Measurements from ENCODE around the gene XIRP1.
A peak's percentile ranks its signal among the peaks of the same experiment; 100 is the strongest.

XIRP1 gene

GRCh38 chr3:39190281-39191025 lies 1.9 kb downstream of the XIRP1 start:
- Histone ChIP-seq H3K9ac (ENCODE audit: low read depth, low read length) (no peak overlapping the region), H4K20me1 (ENCODE audit: insufficient read depth, low read length) (0 out of 2 replicates have a peak, but pooled peaks cover 2% of the 10 kb centered on the region), H3K36me3 (ENCODE audit: insufficient read depth, low read length) (no peaks in the 10 kb centered on the region), H3K4me1 (ENCODE audit: insufficient read depth, low read length) (no peaks in the 10 kb centered on the region), H3K4me2 (ENCODE audit: insufficient read depth, low read length) (no peak overlapping the region), H3K79me2 (ENCODE audit: insufficient read depth, low read length) (no peaks in the 10 kb centered on the region), H2AFZ (ENCODE audit: low read depth, low read length) (no peak overlapping the region), H3K9me3 (ENCODE audit: insufficient read depth, low read length, severe bottlenecking) (no peaks in the 10 kb centered on the region), H3K4me3 (ENCODE audit: low read depth in 1 of 2, low read length in 2 of 2) (no peak overlapping the region), H3K27ac (ENCODE audit: low read length) (no peak overlapping the region), H3K27me3 (ENCODE audit: insufficient read depth, low read length, poor library complexity) (no peaks in the 10 kb centered on the region)
- TF ChIP-seq EZH2 (IDR thresholded peaks at IDR 0.05; ENCODE audit: borderline replicate concordance, low read depth, low read length, severe bottlenecking) (no peak), CTCF (IDR thresholded peaks at IDR 0.05; ENCODE audit: borderline replicate concordance, extremely low read depth, low read length, poor library complexity, severe bottlenecking) (no peak)
- no peak for ATAC-seq (ENCODE audit: insufficient read depth, low read depth)
- DNase-seq: no peak

DNA sequence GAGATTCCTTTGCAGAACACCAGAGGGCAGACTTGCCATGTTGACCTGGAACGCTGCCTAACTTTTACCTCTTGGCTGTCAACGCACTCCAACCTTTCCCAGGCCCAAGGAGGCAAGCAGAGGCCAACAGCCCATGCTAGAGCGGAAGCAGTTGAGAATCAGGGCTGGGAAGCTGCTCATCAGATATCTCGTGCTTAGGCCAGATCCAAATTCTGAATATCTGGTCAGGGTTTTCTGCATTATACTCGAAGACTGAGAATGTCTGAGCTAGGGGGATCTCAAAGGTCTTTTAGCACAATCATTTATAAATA lies 2.5 kb downstream of the XIRP1 start:
- Histone ChIP-seq H3K36me3 (ENCODE audit: insufficient read depth, low read length) (no peaks in the 10 kb centered on the region), H3K27ac (ENCODE audit: low read length) (no peak overlapping the region), H3K4me3 (ENCODE audit: low read depth in 1 of 2, low read length in 2 of 2) (no peak overlapping the region), H3K4me2 (ENCODE audit: insufficient read depth, low read length) (no peak overlapping the region), H2AFZ (ENCODE audit: low read depth, low read length) (no peak overlapping the region), H3K9ac (ENCODE audit: low read depth, low read length) (no peak overlapping the region), H3K4me1 (ENCODE audit: insufficient read depth, low read length) (no peaks in the 10 kb centered on the region), H4K20me1 (ENCODE audit: insufficient read depth, low read length) (0 out of 2 replicates have a peak, but pooled peaks cover 2% of the 10 kb centered on the region), H3K9me3 (ENCODE audit: insufficient read depth, low read length, severe bottlenecking) (no peaks in the 10 kb centered on the region), H3K79me2 (ENCODE audit: insufficient read depth, low read length) (no peaks in the 10 kb centered on the region), H3K27me3 (ENCODE audit: insufficient read depth, low read length, poor library complexity) (no peaks in the 10 kb centered on the region)
- DNase-seq (peak; percentile 67), ATAC-seq (ENCODE audit: insufficient read depth, low read depth) (peak; percentile 83)
- peak; percentile 82 for TF ChIP-seq CTCF (IDR thresholded peaks at IDR 0.05; ENCODE audit: borderline replicate concordance, extremely low read depth, low read length, poor library complexity, severe bottlenecking)
- TF ChIP-seq EZH2 (IDR thresholded peaks at IDR 0.05; ENCODE audit: borderline replicate concordance, low read depth, low read length, severe bottlenecking): no peak

GRCh38 chr3:39189150-39189958 lies 3.0 kb downstream of the XIRP1 start:
- no peaks in the 10 kb centered on the region for H3K4me1 ChIP-seq (ENCODE audit: insufficient read depth, low read length)
- H4K20me1 ChIP-seq (ENCODE audit: insufficient read depth, low read length): 0 out of 2 replicates have a peak, but pooled peaks cover 2% of the 10 kb centered on the region
- H3K27ac ChIP-seq (ENCODE audit: low read length): no peak overlapping the region
- DNase-seq (no peak), ATAC-seq (ENCODE audit: insufficient read depth, low read depth) (0 out of 3 replicates have a peak, but pooled peaks have one; percentile 9)
- H3K27me3 ChIP-seq (ENCODE audit: insufficient read depth, low read length, poor library complexity): no peaks in the 10 kb centered on the region
- H3K4me3 ChIP-seq (ENCODE audit: low read depth in 1 of 2, low read length in 2 of 2): no peak overlapping the region
- no peaks in the 10 kb centered on the region for H3K9me3 ChIP-seq (ENCODE audit: insufficient read depth, low read length, severe bottlenecking)
- TF ChIP-seq EZH2 (IDR thresholded peaks at IDR 0.05; ENCODE audit: borderline replicate concordance, low read depth, low read length, severe bottlenecking): no peak
- no peak for TF ChIP-seq CTCF (IDR thresholded peaks at IDR 0.05; ENCODE audit: borderline replicate concordance, extremely low read depth, low read length, poor library complexity, severe bottlenecking)
- H3K36me3 ChIP-seq (ENCODE audit: insufficient read depth, low read length): no peaks in the 10 kb centered on the region
- H2AFZ ChIP-seq (ENCODE audit: low read depth, low read length): no peak overlapping the region
- H3K9ac ChIP-seq (ENCODE audit: low read depth, low read length): no peak overlapping the region
- H3K79me2 ChIP-seq (ENCODE audit: insufficient read depth, low read length): no peaks in the 10 kb centered on the region
- H3K4me2 ChIP-seq (ENCODE audit: insufficient read depth, low read length): no peak overlapping the region

Measured in DND-41 (cell line).